ENCODE measurements around the gene GSTT4.

- TF ChIP-seq GATA3 (IDR thresholded peaks at IDR 0.05; ENCODE audit: borderline replicate concordance), result no peak
- no peak for TF ChIP-seq CTCF (IDR thresholded peaks at IDR 0.05)
- no peak for TF ChIP-seq KDM1A (IDR thresholded peaks at IDR 0.05; ENCODE audit: low read depth)
- no peak for TF ChIP-seq MAFK (IDR thresholded peaks at IDR 0.05; ENCODE audit: partially characterized antibody)
- no peak for TF ChIP-seq KDM5A (IDR thresholded peaks at IDR 0.05)
- TF ChIP-seq POLR2A (IDR thresholded peaks at IDR 0.05; ENCODE audit: low read length), result no peak
These were observed 46.3 kb upstream of the GSTT4 start for GRCh38 chr22:24051568-24051967.

Measured in A549 (cell line).